ENCODE data around the gene LRRC4. TPM values are rescaled to one million over a fixed set of nuclear protein-coding genes. Genes with fewer than 3 reads are reported as not detected.

Gene LRRC4
- total and polyA plus RNA-seq, 5 donors = 3.5 to 13.8 (median 5.6) TPM

GRCh38 chr7:128056901-128057300 is 25.7 kb upstream of the LRRC4 start:
- ATAC-seq (no peak), DNase-seq (no peak)
- H3K4me3 ChIP-seq (ENCODE audit: low read length) = no peak overlapping the region
- H3K27ac ChIP-seq (ENCODE audit: low read length) = no peak overlapping the region
- H3K27me3 ChIP-seq (ENCODE audit: control insufficient read depth, insufficient read depth) = no peaks in the 10 kb centered on the region
- intact Hi-C loops (cut with DNase I) = no loop called here
- peaks cover 2% of the 10 kb centered on the region for H3K4me1 ChIP-seq (ENCODE audit: control insufficient read depth, insufficient read depth, low read length)
- WGBS = 81% methylated on average over 8 of the region's 8 CpGs
- no peaks in the 10 kb centered on the region for H3K9me3 ChIP-seq (ENCODE audit: control insufficient read depth, low read length)

- WGBS = 72% methylated on average over 5 of the region's 5 CpGs
- intact Hi-C loops (cut with DNase I) = no loop called here
- H3K9me3 ChIP-seq (ENCODE audit: control insufficient read depth, low read length) = no peaks in the 10 kb centered on the region
- no peak overlapping the region for H3K27ac ChIP-seq (ENCODE audit: low read length)
- peaks cover 2% of the 10 kb centered on the region for H3K4me1 ChIP-seq (ENCODE audit: control insufficient read depth, insufficient read depth, low read length)
- ATAC-seq = no peak
- DNase-seq = no peak
- H3K27me3 ChIP-seq (ENCODE audit: control insufficient read depth, insufficient read depth) = no peaks in the 10 kb centered on the region
- H3K4me3 ChIP-seq (ENCODE audit: low read length) = no peak overlapping the region
Measured at GRCh38 chr7:128055637-128056036, 24.4 kb upstream of the LRRC4 start.

- no peaks in the 10 kb centered on the region for H3K9me3 ChIP-seq (ENCODE audit: control insufficient read depth, low read length)
- no peak overlapping the region for H3K27ac ChIP-seq (ENCODE audit: low read length)
- intact Hi-C loops (cut with DNase I) = no loop called here
- no peak for ATAC-seq
- H3K27me3 ChIP-seq (ENCODE audit: control insufficient read depth, insufficient read depth) = no peaks in the 10 kb centered on the region
- 97% methylated on average over 4 of the region's 4 CpGs for WGBS
- peaks cover 2% of the 10 kb centered on the region for H3K4me1 ChIP-seq (ENCODE audit: control insufficient read depth, insufficient read depth, low read length)
- no peak overlapping the region for H3K4me3 ChIP-seq (ENCODE audit: low read length)
- no peak for DNase-seq
Measured at GRCh38 chr7:128054511-128054910, 23.3 kb upstream of the LRRC4 start.

GRCh38 chr7:128053991-128054390 is 22.8 kb upstream of the LRRC4 start:
- Histone ChIP-seq H3K4me3 (ENCODE audit: low read length) (no peak overlapping the region), H3K4me1 (ENCODE audit: control insufficient read depth, insufficient read depth, low read length) (peaks cover 2% of the 10 kb centered on the region), H3K9me3 (ENCODE audit: control insufficient read depth, low read length) (no peaks in the 10 kb centered on the region), H3K27me3 (ENCODE audit: control insufficient read depth, insufficient read depth) (no peaks in the 10 kb centered on the region), H3K27ac (ENCODE audit: low read length) (no peak overlapping the region)
- no peak for DNase-seq
- no peak for ATAC-seq
- intact Hi-C loops (cut with DNase I) = no loop called here
- WGBS = 97% methylated on average over 5 of the region's 5 CpGs

- Histone ChIP-seq H3K4me3 (ENCODE audit: low read length) (no peak overlapping the region), H3K9me3 (ENCODE audit: control insufficient read depth, low read length) (no peaks in the 10 kb centered on the region), H3K27ac (ENCODE audit: low read length) (no peak overlapping the region), H3K27me3 (ENCODE audit: control insufficient read depth, insufficient read depth) (no peaks in the 10 kb centered on the region), H3K4me1 (ENCODE audit: control insufficient read depth, insufficient read depth, low read length) (peaks cover 2% of the 10 kb centered on the region)
- no peak for ATAC-seq
- intact Hi-C loops (cut with DNase I) = no loop called here
- DNase-seq = no peak
Measured at GRCh38 chr7:128053023-128053422, 21.8 kb upstream of the LRRC4 start.

- 91% methylated on average over 9 of the region's 9 CpGs for WGBS
- no peaks in the 10 kb centered on the region for H3K9me3 ChIP-seq (ENCODE audit: control insufficient read depth, low read length)
- intact Hi-C loops (cut with DNase I) = no loop called here
- H3K27ac ChIP-seq (ENCODE audit: low read length) = no peak overlapping the region
- ATAC-seq = no peak
- no peak overlapping the region for H3K4me3 ChIP-seq (ENCODE audit: low read length)
- H3K4me1 ChIP-seq (ENCODE audit: control insufficient read depth, insufficient read depth, low read length) = peaks cover 2% of the 10 kb centered on the region
- no peak for DNase-seq
- H3K27me3 ChIP-seq (ENCODE audit: control insufficient read depth, insufficient read depth) = no peaks in the 10 kb centered on the region
Measured at GRCh38 chr7:128052404-128052803, 21.2 kb upstream of the LRRC4 start.

GRCh38 chr7:128045766-128046165 is 14.5 kb upstream of the LRRC4 start:
- no peaks in the 10 kb centered on the region for H3K4me1 ChIP-seq (ENCODE audit: control insufficient read depth, insufficient read depth, low read length)
- H3K4me3 ChIP-seq (ENCODE audit: low read length) = no peak overlapping the region
- WGBS = 75% methylated on average over 1 of the region's 1 CpG
- ATAC-seq (no peak), DNase-seq (no peak)
- H3K27me3 ChIP-seq (ENCODE audit: control insufficient read depth, insufficient read depth) = no peaks in the 10 kb centered on the region
- intact Hi-C loops (cut with DNase I) = no loop called here
- H3K9me3 ChIP-seq (ENCODE audit: control insufficient read depth, low read length) = no peaks in the 10 kb centered on the region
- H3K27ac ChIP-seq (ENCODE audit: low read length) = no peak overlapping the region

GRCh38 chr7:128045158-128045557 is 13.9 kb upstream of the LRRC4 start:
- H3K27me3 ChIP-seq (ENCODE audit: control insufficient read depth, insufficient read depth) = no peaks in the 10 kb centered on the region
- DNase-seq (no peak), ATAC-seq (no peak)
- no peaks in the 10 kb centered on the region for H3K9me3 ChIP-seq (ENCODE audit: control insufficient read depth, low read length)
- 84% methylated on average over 1 of the region's 1 CpG for WGBS
- H3K4me3 ChIP-seq (ENCODE audit: low read length) = no peak overlapping the region
- intact Hi-C loops (cut with DNase I) = no loop called here
- H3K4me1 ChIP-seq (ENCODE audit: control insufficient read depth, insufficient read depth, low read length) = no peaks in the 10 kb centered on the region
- H3K27ac ChIP-seq (ENCODE audit: low read length) = no peak overlapping the region

GRCh38 chr7:128044064-128044463 is 12.8 kb upstream of the LRRC4 start:
- intact Hi-C loops (cut with DNase I) = no loop called here
- no peak for ATAC-seq

GRCh38 chr7:128042012-128042411 is 10.8 kb upstream of the LRRC4 start:
- H3K4me1 ChIP-seq (ENCODE audit: control insufficient read depth, insufficient read depth, low read length) = no peaks in the 10 kb centered on the region
- H3K9me3 ChIP-seq (ENCODE audit: control insufficient read depth, low read length) = no peaks in the 10 kb centered on the region
- no peaks in the 10 kb centered on the region for H3K27me3 ChIP-seq (ENCODE audit: control insufficient read depth, insufficient read depth)
- no peak overlapping the region for H3K4me3 ChIP-seq (ENCODE audit: low read length)
- no peak for ATAC-seq
- no peak for DNase-seq
- H3K27ac ChIP-seq (ENCODE audit: low read length) = no peak overlapping the region
- intact Hi-C loops (cut with DNase I) = no loop called here
- 76% methylated on average over 2 of the region's 2 CpGs for WGBS

More at GRCh38 chr7:128044064-128044463, 12.8 kb upstream of the LRRC4 start:
- H3K4me3 ChIP-seq (ENCODE audit: low read length) = no peak overlapping the region
- no peak overlapping the region for H3K27ac ChIP-seq (ENCODE audit: low read length)
- no peaks in the 10 kb centered on the region for H3K27me3 ChIP-seq (ENCODE audit: control insufficient read depth, insufficient read depth)
- 63% methylated on average over 5 of the region's 5 CpGs for WGBS
- no peak for DNase-seq
- no peaks in the 10 kb centered on the region for H3K4me1 ChIP-seq (ENCODE audit: control insufficient read depth, insufficient read depth, low read length)
- H3K9me3 ChIP-seq (ENCODE audit: control insufficient read depth, low read length) = no peaks in the 10 kb centered on the region

GRCh38 chr7:128041203-128041602 is 10.0 kb upstream of the LRRC4 start:
- WGBS = 59% methylated on average over 7 of the region's 7 CpGs
- DNase-seq = no peak
- Histone ChIP-seq H3K27ac (ENCODE audit: low read length) (no peak overlapping the region), H3K4me3 (ENCODE audit: low read length) (no peak overlapping the region), H3K9me3 (ENCODE audit: control insufficient read depth, low read length) (no peaks in the 10 kb centered on the region), H3K4me1 (ENCODE audit: control insufficient read depth, insufficient read depth, low read length) (no peaks in the 10 kb centered on the region), H3K27me3 (ENCODE audit: control insufficient read depth, insufficient read depth) (no peaks in the 10 kb centered on the region)
- ATAC-seq = no peak
- intact Hi-C loops (cut with DNase I) = no loop called here

GRCh38 chr7:128040205-128040604 is 9.0 kb upstream of the LRRC4 start:
- intact Hi-C loops (cut with DNase I) = no loop called here

More at GRCh38 chr7:128040205-128040604, 9.0 kb upstream of the LRRC4 start:
- H3K4me1 ChIP-seq (ENCODE audit: control insufficient read depth, insufficient read depth, low read length) = no peaks in the 10 kb centered on the region
- DNase-seq (no peak), ATAC-seq (no peak)
- no peak overlapping the region for H3K4me3 ChIP-seq (ENCODE audit: low read length)
- 91% methylated on average over 3 of the region's 3 CpGs for WGBS
- H3K9me3 ChIP-seq (ENCODE audit: control insufficient read depth, low read length) = no peaks in the 10 kb centered on the region
- H3K27me3 ChIP-seq (ENCODE audit: control insufficient read depth, insufficient read depth) = no peaks in the 10 kb centered on the region
- H3K27ac ChIP-seq (ENCODE audit: low read length) = no peak overlapping the region

Data from right cardiac atrium (tissue), 5 donors.